PFSK-1 (cell line): ENCODE results near the gene C22orf39.

Experiments used
- FOXP2 ChIP-seq: optimal IDR thresholded peaks from 2 replicates; pipeline ENCODE3; 2011; ENCODE audit warnings: borderline replicate concordance, control low read depth, inconsistent platforms; ENCODE audit not compliant: insufficient read depth; ENCODE audit errors: extremely low read length, extremely low read depth
- POLR2AphosphoS5 ChIP-seq: IDR thresholded peaks from 2 replicates; pipeline ENCODE4 v1.6.1; 2012; ENCODE audit warnings: low read depth, mild to moderate bottlenecking, control low read depth, low read length, moderate library complexity
- SIN3A ChIP-seq: IDR thresholded peaks from 2 replicates; pipeline ENCODE4 v1.6.1; 2012; ENCODE audit warnings: mild to moderate bottlenecking, low read length, moderate library complexity, borderline replicate concordance; ENCODE audit not compliant: insufficient read depth
- TAF1 ChIP-seq: IDR thresholded peaks from 2 replicates; pipeline ENCODE4 v1.6.1; 2012; ENCODE audit warnings: low read length, control low read depth, borderline replicate concordance; ENCODE audit not compliant: insufficient read depth
- TF ChIP-seq, protein P1 (sequence below), 2 experiments: IDR thresholded peaks; 2 replicates each; pipeline versions ENCODE4 v1.6.1 to v1.8.0; 2011 to 2012; ENCODE audit warnings: low read depth in 2 of 2, low read length in 2 of 2, control low read depth in 1 of 2, inconsistent platforms in 1 of 2, mild to moderate bottlenecking in 1 of 2, moderate library complexity in 1 of 2; ENCODE audit not compliant: insufficient read depth in 1 of 2

C22orf39 gene

DNA sequence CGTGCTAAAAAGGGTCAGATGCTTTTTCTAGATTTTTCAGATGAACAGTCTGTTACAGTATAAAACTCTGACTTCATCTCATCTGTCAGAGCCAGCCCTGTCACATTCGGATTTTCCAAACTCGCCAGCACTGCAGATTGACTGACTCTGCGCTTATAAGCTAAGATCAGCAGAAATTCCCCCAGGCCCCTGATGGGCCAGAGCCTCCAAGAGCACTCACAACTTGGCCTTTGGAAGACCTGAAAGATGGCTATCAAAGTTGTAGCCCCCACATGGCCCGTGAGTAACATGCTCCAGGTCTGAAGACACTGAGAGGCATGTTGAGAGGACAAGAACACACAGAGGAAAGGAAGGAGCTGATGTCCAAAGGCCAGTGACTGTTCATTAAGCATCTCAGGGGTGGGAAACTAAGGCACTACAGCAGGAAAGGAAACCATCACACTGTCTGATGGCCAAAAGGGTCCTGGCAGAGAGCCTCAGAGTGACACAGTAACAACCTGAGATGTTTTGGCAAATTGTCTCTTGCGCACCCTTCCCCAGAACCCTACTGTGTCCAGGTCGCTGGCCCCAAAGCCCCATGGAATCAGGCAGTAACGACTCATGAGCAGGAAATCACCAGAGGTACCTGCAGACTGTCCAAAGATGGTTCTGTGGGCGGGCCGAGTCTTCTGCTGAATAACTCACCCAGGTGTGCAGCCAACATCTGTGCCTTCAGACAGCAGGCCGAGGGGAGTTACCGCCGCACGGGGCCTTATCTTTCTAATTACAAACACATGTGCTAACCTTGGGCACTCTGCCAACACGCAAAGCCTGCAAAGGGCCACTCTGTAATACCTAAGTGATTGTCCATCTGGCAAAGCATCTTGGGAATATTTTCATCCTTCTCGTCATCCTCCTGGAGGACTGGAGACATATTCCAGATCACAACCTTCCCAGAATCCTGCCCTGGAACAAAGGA, 39.6 kb downstream of the C22orf39 start:
- TF ChIP-seq FOXP2 (no peak), TAF1 (no peak), SIN3A (no peak), POLR2AphosphoS5 (no peak)
- TF ChIP-seq, protein P1, sequence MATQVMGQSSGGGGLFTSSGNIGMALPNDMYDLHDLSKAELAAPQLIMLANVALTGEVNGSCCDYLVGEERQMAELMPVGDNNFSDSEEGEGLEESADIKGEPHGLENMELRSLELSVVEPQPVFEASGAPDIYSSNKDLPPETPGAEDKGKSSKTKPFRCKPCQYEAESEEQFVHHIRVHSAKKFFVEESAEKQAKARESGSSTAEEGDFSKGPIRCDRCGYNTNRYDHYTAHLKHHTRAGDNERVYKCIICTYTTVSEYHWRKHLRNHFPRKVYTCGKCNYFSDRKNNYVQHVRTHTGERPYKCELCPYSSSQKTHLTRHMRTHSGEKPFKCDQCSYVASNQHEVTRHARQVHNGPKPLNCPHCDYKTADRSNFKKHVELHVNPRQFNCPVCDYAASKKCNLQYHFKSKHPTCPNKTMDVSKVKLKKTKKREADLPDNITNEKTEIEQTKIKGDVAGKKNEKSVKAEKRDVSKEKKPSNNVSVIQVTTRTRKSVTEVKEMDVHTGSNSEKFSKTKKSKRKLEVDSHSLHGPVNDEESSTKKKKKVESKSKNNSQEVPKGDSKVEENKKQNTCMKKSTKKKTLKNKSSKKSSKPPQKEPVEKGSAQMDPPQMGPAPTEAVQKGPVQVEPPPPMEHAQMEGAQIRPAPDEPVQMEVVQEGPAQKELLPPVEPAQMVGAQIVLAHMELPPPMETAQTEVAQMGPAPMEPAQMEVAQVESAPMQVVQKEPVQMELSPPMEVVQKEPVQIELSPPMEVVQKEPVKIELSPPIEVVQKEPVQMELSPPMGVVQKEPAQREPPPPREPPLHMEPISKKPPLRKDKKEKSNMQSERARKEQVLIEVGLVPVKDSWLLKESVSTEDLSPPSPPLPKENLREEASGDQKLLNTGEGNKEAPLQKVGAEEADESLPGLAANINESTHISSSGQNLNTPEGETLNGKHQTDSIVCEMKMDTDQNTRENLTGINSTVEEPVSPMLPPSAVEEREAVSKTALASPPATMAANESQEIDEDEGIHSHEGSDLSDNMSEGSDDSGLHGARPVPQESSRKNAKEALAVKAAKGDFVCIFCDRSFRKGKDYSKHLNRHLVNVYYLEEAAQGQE (IDR thresholded peaks at IDR 0.05; ENCODE audit: insufficient read depth in 1 of 2, low read depth in 2 of 2, low read length in 2 of 2), result no peak

DNA sequence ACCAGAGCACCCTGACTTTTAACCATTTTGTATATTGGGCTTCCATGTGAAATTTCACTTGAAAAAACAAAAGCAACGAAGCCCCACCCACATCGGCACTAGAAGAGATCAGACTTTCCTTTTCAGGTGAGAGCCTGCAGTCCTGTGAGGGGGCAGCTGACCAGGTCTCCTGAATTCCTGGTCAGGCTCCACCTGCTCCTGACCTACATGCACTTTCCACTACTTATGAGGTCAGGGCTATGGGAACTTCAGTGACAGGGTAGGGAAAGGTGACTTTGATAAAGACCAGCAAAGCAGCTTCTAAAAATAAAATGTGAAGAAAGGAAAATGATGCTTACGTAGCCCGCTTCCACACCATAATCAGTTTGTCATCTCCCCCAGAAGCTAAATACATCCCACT, 40.7 kb downstream of the C22orf39 start:
- TF ChIP-seq POLR2AphosphoS5 (no peak), TAF1 (no peak), FOXP2 (no peak), SIN3A (no peak)
- TF ChIP-seq, protein P1 (IDR thresholded peaks at IDR 0.05; ENCODE audit: insufficient read depth in 1 of 2, low read depth in 2 of 2, low read length in 2 of 2), result no peak

DNA sequence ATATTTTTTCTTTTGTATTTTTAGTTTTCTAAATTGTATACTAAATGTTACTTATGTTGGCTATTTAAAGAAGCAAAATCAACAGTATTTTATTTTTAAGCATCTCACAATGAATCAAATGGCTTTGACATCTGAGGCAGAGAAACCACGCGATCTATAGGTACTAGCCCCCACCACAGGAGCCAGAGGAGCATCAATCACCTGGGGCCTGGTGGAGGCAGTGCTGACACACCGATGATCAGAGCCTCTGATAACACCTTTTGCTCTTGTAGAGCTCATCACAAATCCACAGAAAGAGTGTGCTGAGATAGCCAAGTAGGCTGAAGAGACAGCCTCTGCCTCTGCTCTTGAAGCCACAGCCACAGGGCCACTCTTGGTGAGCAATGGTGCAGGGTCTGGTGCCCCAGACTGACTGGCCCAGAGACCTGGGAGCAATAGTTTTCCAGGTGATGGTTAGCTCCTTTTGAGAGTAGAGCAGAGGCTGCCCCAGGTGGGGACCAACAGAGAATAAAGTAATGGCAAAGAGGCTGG, 41.2 kb downstream of the C22orf39 start:
- no peak for TF ChIP-seq POLR2AphosphoS5
- no peak for TF ChIP-seq TAF1
- TF ChIP-seq, protein P1 (IDR thresholded peaks at IDR 0.05; ENCODE audit: insufficient read depth in 1 of 2, low read depth in 2 of 2, low read length in 2 of 2), result no peak
- no peak for TF ChIP-seq FOXP2
- no peak for TF ChIP-seq SIN3A

DNA sequence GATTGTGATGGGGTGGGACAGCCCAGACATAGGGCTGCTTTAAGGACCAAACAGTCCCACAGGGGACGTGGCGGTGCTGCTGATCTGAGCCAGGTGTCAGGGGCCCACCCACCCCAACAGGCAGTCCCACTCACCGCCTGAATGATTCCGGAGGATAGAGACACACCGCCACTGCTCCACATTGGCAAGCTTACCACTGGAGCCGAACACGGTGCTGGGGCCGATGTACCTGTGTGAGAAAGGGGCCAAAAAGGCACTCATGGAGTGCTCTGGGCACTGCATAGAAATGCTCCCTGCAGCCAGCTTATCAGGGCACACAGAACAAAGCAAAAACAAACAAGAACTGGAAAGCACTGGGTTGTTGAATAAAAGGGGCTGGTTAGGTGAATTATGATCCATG, 41.9 kb downstream of the C22orf39 start:
- TF ChIP-seq POLR2AphosphoS5 (no peak), TAF1 (no peak), FOXP2 (no peak), SIN3A (no peak)
- TF ChIP-seq, protein P1 (IDR thresholded peaks at IDR 0.05; ENCODE audit: insufficient read depth in 1 of 2, low read depth in 2 of 2, low read length in 2 of 2), result no peak
